ENCODE data around the gene RNASE8.

- TF ChIP-seq RAD21 (IDR thresholded peaks at IDR 0.05; ENCODE audit: insufficient read depth, low read depth, low read length): no peak
- TF ChIP-seq BACH1 (IDR thresholded peaks at IDR 0.05; ENCODE audit: borderline replicate concordance): no peak
- TF ChIP-seq POLR2AphosphoS2 (IDR thresholded peaks at IDR 0.05; ENCODE audit: low read depth, low read length): no peak
- TF ChIP-seq CTCF (IDR thresholded peaks at IDR 0.05 in 2 of 3, conservative IDR thresholded peaks at IDR 0.05 in 1 of 3; ENCODE audit: control insufficient read depth in 2 of 3, extremely low read depth in 1 of 3, insufficient read depth in 1 of 3, low read depth in 3 of 3, low read length in 3 of 3): no peak
- TF ChIP-seq SIN3A (IDR thresholded peaks at IDR 0.05; ENCODE audit: low read depth, low read length): no peak
- no peak for TF ChIP-seq RFX5 (IDR thresholded peaks at IDR 0.05; ENCODE audit: low read depth, low read length)
- no peak for TF ChIP-seq SPI1 (IDR thresholded peaks at IDR 0.05; ENCODE audit: borderline replicate concordance, insufficient read depth, low read depth, low read length)
- TF ChIP-seq FOXM1 (IDR thresholded peaks at IDR 0.05; ENCODE audit: low read depth, low read length): no peak
- TF ChIP-seq POLR2A (IDR thresholded peaks at IDR 0.05; ENCODE audit: low read depth, low read length): no peak
Observed at GRCh38 chr14:21024585-21025370, 32.8 kb upstream of the RNASE8 start, which contains the start of gene NDRG2.

Measured in GM12878 (cell line).